Activated T-cell treated with anti-CD3 and anti-CD28 coated beads, Interleukin-2, amount 50 U/mL, for 4 hours (primary cell): ENCODE data around the gene EHMT1. TPM values are rescaled to one million over a fixed set of nuclear protein-coding genes. Genes with fewer than 3 reads are reported as not detected.

Source experiments
- total RNA-seq, 3 donors: library from RNA; stranded (reverse); gene quantifications; one replicate each; pipeline ENCODE4 v1.2.1, GENCODE V29; 2021

Gene EHMT1
- total RNA-seq, 3 donors from 2014 or later, result 76.6 to 79.1 (median 78.1) TPM

Other genes starting within 250 kb of the EHMT1 start
- gene EXD3, start 195.8 kb upstream of the EHMT1 start, total RNA-seq, result 1 to 10 TPM; 1.7 to 2.8 (median 2.5) TPM
- gene NOXA1, start 195.6 kb upstream of the EHMT1 start, total RNA-seq, result under 1 TPM; 0.34 to 0.82 (median 0.46) TPM
- not detected for gene ENTPD8, start 177.6 kb upstream of the EHMT1 start, total RNA-seq
- gene NSMF, start 159.7 kb upstream of the EHMT1 start, total RNA-seq, result 10 to 100 TPM; 69.5 to 89.1 (median 87.7) TPM
- 1 to 10 TPM; 1.3 to 1.9 (median 1.8) TPM for gene PNPLA7, start 68.6 kb upstream of the EHMT1 start, total RNA-seq
- 10 to 100 TPM; 81.6 to 99.0 (median 86.3) TPM for gene MRPL41, start 67.1 kb upstream of the EHMT1 start, total RNA-seq
- 10 to 100 TPM; 34.1 to 37.7 (median 35.2) TPM for gene DPH7, start 40.1 kb upstream of the EHMT1 start, total RNA-seq
- 100 to 1,000 TPM in 2 of 3 donors, 10 to 100 TPM in 1; 98.6 to 122 (median 106) TPM for gene ZMYND19, start 28.5 kb upstream of the EHMT1 start, total RNA-seq
- gene ARRDC1, start 13.3 kb upstream of the EHMT1 start, total RNA-seq, result 10 to 100 TPM; 27.5 to 39.3 (median 33.8) TPM